Esophagus squamous epithelium (tissue), 4 donors: Measurements from ENCODE around the gene TMCO4.

Source experiments
- POLR2A ChIP-seq, 4 donors: fragments of 450-650 bp; IDR thresholded peaks; one replicate each; pipeline ENCODE4 v1.6.1; 2017; ENCODE audit warnings: antibody characterized with exemption in 4 of 4, mild to moderate bottlenecking in 4 of 4, moderate library complexity in 3 of 4
- TF ChIP-seq, protein P1 (sequence below), 6 experiments: fragments of 450-650 bp in 4 of 6; fragments of 200-600 bp in 2 of 6; sonication (generic) in 2 of 6; IDR thresholded peaks; one replicate each; pipeline ENCODE4 v1.5.1; 2016 to 2019; ENCODE audit warnings: antibody characterized with exemption in 6 of 6, mild to moderate bottlenecking in 4 of 6, moderate library complexity in 4 of 6

DNA sequence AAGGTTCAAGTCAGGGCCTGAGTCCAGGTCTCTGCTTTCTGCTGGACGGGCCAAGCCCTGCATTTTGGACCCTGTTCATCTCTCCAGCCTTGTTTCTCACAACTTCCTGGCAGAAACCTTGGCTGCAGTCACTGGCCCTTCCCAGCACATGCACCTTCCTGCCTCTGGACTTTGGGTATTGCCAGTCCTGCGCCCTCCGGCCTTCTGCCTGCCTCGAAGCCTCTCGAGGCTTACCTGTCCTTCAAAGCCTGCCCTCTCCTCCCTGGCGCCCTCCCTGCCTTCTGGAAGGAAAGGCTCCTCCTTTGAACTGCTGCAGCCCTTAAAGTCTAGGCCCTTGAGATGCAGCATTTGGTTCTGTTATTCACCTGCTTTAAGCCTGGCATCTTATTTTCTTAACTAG, 82.2 kb downstream of the TMCO4 start:
- no peak for TF ChIP-seq POLR2A (IDR thresholded peaks at IDR 0.05)
- TF ChIP-seq, protein P1, sequence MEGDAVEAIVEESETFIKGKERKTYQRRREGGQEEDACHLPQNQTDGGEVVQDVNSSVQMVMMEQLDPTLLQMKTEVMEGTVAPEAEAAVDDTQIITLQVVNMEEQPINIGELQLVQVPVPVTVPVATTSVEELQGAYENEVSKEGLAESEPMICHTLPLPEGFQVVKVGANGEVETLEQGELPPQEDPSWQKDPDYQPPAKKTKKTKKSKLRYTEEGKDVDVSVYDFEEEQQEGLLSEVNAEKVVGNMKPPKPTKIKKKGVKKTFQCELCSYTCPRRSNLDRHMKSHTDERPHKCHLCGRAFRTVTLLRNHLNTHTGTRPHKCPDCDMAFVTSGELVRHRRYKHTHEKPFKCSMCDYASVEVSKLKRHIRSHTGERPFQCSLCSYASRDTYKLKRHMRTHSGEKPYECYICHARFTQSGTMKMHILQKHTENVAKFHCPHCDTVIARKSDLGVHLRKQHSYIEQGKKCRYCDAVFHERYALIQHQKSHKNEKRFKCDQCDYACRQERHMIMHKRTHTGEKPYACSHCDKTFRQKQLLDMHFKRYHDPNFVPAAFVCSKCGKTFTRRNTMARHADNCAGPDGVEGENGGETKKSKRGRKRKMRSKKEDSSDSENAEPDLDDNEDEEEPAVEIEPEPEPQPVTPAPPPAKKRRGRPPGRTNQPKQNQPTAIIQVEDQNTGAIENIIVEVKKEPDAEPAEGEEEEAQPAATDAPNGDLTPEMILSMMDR (IDR thresholded peaks at IDR 0.05), result no peak
